ENCODE data around the gene KDELR3.

DNA sequence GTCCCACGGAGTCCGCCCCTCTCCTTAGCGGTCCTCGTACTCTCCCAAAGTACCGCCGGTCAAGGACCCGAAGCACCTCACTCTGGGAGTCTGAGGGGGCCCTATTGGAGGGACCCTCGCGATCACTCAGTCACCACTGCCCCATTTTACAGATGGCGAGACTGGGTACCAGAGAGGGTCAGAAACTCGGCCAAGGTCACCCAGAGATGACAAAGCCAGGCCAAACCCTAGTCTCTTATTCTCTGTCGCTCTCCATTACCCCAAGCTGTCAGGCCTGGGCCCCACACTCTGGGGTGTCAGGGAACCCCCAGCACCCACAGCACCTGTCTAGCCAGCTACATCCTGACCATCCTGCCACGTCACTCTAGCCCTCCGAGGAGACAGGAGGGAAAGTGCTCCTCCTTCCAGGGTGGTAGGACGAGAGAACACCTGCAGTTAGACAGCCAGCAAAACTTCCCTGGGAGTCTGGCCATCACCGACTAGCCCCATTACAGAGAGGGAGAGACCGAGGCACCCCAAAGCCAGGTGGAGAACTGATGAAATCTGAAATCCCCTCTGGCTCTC is 11.5 kb upstream of the KDELR3 start:
- TF ChIP-seq, protein P1, sequence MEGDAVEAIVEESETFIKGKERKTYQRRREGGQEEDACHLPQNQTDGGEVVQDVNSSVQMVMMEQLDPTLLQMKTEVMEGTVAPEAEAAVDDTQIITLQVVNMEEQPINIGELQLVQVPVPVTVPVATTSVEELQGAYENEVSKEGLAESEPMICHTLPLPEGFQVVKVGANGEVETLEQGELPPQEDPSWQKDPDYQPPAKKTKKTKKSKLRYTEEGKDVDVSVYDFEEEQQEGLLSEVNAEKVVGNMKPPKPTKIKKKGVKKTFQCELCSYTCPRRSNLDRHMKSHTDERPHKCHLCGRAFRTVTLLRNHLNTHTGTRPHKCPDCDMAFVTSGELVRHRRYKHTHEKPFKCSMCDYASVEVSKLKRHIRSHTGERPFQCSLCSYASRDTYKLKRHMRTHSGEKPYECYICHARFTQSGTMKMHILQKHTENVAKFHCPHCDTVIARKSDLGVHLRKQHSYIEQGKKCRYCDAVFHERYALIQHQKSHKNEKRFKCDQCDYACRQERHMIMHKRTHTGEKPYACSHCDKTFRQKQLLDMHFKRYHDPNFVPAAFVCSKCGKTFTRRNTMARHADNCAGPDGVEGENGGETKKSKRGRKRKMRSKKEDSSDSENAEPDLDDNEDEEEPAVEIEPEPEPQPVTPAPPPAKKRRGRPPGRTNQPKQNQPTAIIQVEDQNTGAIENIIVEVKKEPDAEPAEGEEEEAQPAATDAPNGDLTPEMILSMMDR (conservative IDR thresholded peaks at IDR 0.05 in 1 of 2, IDR thresholded peaks at IDR 0.05 in 1 of 2; ENCODE audit: extremely low read depth in 1 of 2, insufficient read depth in 1 of 2, low read depth in 1 of 2, low read length in 2 of 2) = no peak
- no peak for TF ChIP-seq EZH2 (IDR thresholded peaks at IDR 0.05; ENCODE audit: borderline replicate concordance, low read length)

Data from mammary epithelial cell (primary cell).